ENCODE data around the gene AAK1.

DNA sequence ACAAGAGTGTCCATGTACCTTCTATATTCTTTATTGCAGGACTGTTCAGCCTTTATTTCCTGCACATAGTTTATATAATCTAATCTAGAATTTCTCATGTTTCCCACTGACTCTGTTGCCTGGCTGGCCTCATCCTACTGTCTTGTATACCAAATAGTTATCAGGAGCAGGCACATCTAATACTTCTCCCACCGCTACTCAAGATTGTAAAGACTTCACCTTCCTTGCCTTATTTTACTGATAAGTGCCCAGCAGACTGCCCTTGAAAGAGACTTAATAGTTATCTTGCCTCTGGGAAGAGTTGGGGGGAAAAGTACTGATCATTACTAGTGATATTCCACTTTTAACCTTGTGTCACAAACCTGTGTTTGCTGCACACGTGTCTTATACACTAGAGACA lies 26.1 kb upstream of the AAK1 start:
- no peak for TF ChIP-seq POLR2A (IDR thresholded peaks at IDR 0.05)
- TF ChIP-seq, protein P1, sequence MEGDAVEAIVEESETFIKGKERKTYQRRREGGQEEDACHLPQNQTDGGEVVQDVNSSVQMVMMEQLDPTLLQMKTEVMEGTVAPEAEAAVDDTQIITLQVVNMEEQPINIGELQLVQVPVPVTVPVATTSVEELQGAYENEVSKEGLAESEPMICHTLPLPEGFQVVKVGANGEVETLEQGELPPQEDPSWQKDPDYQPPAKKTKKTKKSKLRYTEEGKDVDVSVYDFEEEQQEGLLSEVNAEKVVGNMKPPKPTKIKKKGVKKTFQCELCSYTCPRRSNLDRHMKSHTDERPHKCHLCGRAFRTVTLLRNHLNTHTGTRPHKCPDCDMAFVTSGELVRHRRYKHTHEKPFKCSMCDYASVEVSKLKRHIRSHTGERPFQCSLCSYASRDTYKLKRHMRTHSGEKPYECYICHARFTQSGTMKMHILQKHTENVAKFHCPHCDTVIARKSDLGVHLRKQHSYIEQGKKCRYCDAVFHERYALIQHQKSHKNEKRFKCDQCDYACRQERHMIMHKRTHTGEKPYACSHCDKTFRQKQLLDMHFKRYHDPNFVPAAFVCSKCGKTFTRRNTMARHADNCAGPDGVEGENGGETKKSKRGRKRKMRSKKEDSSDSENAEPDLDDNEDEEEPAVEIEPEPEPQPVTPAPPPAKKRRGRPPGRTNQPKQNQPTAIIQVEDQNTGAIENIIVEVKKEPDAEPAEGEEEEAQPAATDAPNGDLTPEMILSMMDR (IDR thresholded peaks at IDR 0.05) = no peak
